Fibroblast of mammary gland (primary cell): ENCODE results near the gene IL22.

Source experiments
- DNase-seq: peaks from one replicate; pipeline ENCODE4 v3.0.0-alpha.2; 2010; ENCODE audit warnings: low read depth
- H3K4me3 ChIP-seq: 2 replicates; pipeline ENCODE4 v1.5.1; 2011; ENCODE audit warnings: low read depth, mild to moderate bottlenecking, low read length, moderate library complexity; ENCODE audit not compliant: control insufficient read depth
- CTCF ChIP-seq: conservative IDR thresholded peaks from 2 replicates; pipeline ENCODE4 v1.5.1; 2011; ENCODE audit warnings: low read depth, low read length, inconsistent platforms; ENCODE audit not compliant: control insufficient read depth, insufficient read depth

IL22 gene

GRCh38 chr12:68253504-68253903, at the start of gene IL22:
IL22 (minus strand) TSS chr12:68253604; CDS start chr12:68253448, 156 bp downstream.
- DNase-seq, result no peak
- no peak within 1 kb of the TSS for H3K4me3 ChIP-seq
- no peak for TF ChIP-seq CTCF

- no peak for TF ChIP-seq CTCF
- DNase-seq, result no peak
- H3K4me3 ChIP-seq, result no peak overlapping the region
Observed at GRCh38 chr12:68297929-68298328, 44.5 kb upstream of the IL22 start.

GRCh38 chr12:68294251-68294650, 40.8 kb upstream of the IL22 start:
- H3K4me3 ChIP-seq, result no peak overlapping the region
- DNase-seq, result no peak
- TF ChIP-seq CTCF, result no peak

- DNase-seq, result peak; percentile 11
- no peak overlapping the region for H3K4me3 ChIP-seq
- no peak for TF ChIP-seq CTCF
Observed at GRCh38 chr12:68293347-68293746, 39.9 kb upstream of the IL22 start.

- no peak for DNase-seq
- no peak overlapping the region for H3K4me3 ChIP-seq
Observed at GRCh38 chr12:68292151-68292943, 38.9 kb upstream of the IL22 start.

GRCh38 chr12:68291396-68292036, 38.1 kb upstream of the IL22 start:
- H3K4me3 ChIP-seq, result no peak overlapping the region
- DNase-seq, result no peak
- no peak for TF ChIP-seq CTCF

More at GRCh38 chr12:68292151-68292943, 38.9 kb upstream of the IL22 start:
- no peak for TF ChIP-seq CTCF
